ENCODE data around the gene FOXF1.
A peak's percentile ranks its signal among the peaks of the same experiment; 100 is the strongest.

The FOXF1 gene

DNA sequence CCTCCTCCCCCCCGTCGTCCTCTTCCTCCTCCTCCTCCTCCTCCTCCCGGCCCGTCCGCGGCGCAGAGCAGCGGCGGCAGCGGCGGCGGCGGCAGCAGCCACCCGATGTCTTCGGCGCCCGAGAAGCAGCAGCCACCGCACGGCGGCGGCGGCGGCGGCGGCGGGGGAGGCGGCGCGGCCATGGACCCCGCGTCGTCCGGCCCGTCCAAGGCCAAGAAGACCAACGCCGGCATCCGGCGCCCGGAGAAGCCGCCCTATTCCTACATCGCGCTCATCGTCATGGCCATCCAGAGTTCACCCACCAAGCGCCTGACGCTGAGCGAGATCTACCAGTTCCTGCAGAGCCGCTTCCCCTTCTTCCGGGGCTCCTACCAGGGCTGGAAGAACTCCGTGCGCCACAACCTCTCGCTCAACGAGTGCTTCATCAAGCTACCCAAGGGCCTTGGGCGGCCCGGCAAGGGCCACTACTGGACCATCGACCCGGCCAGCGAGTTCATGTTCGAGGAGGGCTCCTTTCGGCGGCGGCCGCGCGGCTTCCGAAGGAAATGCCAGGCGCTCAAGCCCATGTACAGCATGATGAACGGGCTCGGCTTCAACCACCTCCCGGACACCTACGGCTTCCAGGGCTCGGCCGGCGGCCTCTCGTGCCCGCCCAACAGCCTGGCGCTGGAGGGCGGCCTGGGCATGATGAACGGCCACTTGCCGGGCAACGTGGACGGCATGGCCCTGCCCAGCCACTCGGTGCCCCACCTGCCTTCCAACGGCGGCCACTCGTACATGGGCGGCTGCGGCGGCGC lies at the start of gene FOXF1:
Gene FOXF1, plus strand, starts transcription at position 63 of the 797 bp plus-strand sequence. Its CDS starts 43 bp downstream, at position 106.
- no peak for DNase-seq

DNA sequence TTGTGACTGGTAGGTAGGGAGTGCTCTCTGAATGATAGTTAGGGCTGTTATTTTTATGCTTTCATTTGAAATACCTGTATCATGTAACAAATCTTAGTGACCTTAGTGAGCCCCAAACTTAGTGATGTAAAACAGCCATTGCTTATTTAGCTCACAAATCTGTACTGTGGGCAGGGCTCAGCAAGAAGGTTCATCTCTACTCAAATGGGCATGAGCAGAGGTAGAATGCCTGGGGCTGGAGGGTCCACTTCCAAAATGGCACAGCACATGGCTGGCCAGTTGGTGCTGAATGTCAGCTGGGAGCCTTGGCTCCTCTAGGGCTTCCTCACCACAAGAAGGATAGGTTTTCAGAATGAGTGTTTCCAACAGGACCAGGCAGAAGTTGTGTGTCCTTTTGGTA lies 49.3 kb upstream of the FOXF1 start:
- DNase-seq, result no peak

DNA sequence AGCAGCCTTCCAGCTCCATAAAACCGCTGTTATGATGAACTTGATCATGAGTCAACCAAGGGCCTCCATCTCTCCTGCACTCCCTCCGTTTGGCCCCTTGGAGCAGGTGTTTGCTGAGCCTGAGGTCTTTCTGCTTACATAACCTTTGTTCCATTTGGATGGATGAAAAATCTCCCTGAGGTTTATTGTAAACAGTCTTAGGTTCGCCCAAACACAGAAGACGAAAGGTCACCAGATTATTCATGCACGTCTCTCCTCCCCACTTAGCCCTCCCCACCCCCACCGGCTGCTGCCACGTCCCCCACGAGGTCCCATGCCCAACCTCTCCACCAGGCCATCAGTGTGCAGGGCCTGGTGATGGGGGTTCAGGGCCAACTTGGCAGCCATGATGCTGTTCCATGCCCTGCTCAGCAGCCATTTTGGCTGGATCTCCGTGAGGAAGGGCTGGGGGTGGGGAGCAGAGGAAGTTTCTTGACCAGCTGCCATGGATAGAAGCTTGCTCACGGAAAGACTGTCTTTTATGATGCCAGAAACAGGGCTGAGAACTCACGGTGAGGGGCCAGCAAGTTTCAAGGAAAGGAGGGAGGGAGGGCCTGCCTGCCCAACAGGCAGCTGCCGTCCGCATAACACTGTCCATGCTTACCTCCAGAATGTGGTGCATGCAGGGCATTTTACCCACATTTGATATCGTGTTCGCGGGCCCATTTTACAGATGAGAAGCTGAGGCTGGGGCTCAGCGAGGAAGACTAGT lies 47.8 kb upstream of the FOXF1 start:
- DNase-seq, result no peak

DNA sequence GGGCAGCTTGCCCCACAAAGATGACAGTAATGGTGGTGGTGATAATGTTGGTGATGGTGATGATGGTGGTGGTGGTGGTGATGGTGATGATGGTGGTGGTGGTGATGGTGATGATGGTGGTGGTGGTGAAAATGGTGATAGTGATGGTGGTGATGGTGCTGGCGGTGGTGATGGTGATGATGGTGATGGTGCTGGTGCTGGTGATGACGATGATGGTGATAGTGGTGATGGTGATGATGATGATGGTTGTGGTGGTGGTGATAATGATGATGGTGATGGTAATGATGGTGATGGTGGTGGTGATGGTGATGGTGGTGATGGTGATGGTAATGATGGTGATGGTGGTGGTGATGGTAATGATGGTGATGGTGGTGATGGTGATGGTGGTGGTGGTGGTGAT lies 46.3 kb upstream of the FOXF1 start:
- DNase-seq, result no peak

DNA sequence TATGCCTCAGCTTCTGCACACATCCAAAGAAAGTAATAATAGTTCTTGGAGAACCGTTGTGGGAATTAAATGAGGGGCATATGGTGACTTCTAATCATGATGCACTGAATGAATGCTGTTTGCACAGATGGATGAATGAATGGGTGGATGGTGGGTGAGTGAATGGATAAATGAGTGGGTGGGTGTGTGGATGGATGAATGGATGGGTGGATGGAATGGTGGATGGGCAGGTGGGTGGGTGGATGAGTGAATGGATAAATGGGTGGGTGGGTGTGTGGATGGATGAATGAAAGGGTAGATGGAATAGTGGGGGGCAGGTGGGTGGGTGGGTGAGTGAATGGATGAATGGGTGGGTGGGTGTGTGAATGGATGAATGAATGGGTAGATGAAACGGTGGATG lies 44.9 kb upstream of the FOXF1 start:
- DNase-seq, result no peak

DNA sequence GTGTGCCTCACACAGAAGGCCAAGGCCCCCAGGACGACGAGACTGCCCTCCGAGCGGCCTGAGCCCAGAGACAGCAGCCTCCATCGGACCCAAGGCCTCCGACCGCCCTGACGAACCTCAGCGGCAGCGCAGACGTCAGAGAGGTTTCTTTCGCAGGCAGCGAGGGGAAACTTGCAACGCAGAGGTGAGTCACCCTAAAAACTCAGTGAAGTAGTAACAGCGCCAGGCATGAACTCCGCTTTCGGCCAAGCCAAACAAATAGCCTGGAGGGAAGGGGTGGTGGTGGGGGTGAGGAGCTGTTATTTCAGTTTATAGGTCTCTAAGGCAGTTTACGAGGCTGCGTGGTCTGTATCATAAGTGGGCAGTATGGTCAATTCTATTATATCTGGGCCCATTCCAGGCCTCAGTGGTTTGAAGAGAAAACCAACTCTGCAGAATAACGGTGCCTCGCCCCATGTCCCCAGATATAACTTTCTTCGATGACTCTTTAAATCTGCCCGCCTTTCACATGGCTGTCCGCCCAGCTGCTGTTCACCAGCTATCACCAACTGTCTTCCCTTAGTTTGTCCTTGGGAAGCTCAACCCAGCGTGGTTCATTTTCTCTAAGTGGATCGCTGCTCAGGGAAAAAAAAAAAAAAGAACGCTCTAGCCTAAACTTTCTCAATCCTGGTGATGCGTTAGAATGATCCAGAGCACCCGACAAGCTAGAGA lies 43.5 kb upstream of the FOXF1 start:
- no peak for DNase-seq

DNA sequence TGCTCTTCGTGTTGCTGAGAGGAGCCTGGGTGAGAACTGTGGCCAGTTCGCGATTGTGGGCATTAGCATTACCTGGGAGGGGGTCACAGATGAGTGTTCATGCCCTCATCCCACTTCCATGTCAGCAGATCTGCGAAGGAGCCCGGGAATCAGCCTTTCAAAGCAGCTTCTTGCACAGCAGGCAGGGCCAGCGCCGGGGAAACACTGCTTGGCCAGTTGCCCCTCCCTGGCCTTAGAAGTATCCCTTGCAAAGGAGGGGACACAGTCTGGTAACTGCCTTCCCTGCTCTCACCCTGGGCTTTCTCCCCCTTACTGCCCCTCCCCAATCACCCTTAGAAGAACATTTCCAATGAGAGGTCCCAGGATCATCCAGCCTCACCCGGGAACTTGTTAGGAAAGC lies 42.8 kb upstream of the FOXF1 start:
- DNase-seq, result no peak

DNA sequence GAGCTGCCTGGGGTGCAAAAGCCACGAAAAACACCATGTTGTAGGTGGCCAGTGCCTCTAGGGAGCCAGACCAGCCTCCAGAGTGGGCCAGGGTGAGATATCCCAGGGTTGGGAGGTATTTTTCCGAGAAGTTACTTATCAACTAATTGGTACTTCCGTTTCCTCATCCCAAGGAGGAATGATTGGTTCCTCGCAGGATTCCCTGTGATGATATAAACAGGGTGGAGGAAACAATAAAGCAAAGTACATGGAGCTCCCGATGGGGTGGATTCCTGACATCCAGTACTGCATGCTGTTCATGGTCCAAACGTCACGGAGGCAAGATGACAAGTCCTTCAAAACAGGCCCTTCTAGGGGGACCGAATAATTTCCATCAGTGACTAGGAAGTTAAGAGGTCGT lies 39.4 kb upstream of the FOXF1 start:
- DNase-seq, result no peak

DNA sequence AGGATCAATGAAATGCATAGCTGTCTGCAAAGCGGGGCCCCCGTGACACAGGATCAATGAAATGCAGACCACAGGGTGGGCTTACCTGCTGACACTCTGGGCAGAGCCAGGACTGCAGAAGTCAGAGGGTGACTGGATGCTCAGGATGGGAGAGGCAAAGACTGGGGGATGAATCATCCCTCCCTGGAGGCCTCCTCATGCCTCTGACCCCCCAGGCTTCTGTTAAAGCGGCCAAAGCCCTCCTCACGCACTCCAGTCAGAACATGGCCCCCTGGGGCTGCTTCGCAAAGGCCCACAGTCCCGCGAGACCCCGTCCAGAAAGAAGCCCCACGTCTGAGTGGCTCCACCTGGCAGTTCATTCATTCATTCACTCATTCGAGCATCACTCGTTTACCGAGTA lies 38.4 kb upstream of the FOXF1 start:
- no peak for DNase-seq

DNA sequence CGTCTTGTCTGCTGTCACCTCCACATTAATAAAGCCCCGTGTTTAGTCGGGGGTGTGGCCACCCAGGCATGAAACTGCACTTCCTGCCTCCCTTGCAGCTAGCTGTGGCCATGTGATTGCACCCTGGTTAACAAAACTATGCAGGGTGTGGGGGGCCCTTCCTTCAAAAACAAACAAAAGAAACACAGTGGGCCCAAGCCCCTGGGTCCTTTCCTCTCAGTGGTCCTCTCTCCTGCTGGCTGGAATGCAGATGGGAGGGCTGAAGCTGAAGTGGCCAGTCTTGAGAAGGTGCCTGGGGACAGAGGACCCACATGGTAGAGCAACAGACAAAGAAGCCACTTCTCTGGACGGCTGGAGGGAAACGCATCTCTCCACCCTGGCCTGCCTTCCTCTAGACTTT lies 38.0 kb upstream of the FOXF1 start:
- no peak for DNase-seq

DNA sequence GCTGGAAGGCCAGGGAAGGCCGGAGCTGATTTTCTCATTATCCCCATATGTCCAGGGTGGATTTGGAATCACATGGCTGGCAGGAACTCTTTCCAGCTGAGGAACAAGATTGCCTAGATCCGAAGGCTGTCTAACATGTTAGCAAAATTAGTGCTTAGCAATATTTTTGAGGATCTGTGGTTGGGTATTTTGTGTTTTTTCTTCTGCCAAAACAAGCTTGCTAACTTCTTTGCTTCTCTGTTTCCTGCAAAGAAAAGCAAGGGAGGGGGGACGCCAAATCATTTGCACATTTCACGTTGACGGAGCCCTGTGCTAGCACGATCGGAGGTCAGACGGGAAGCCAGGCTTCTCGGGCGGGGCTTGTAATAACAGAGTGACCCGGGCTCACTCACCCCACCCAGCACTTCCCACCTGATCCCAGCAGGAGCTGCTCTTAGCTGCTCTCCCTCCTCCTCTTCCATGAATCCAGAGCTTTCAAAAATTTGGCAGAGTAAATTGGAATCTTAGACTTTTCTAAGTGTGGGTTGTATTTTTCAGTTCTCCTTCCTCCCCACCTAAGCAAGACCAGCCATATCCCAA lies 33.3 kb upstream of the FOXF1 start:
- no peak for DNase-seq

DNA sequence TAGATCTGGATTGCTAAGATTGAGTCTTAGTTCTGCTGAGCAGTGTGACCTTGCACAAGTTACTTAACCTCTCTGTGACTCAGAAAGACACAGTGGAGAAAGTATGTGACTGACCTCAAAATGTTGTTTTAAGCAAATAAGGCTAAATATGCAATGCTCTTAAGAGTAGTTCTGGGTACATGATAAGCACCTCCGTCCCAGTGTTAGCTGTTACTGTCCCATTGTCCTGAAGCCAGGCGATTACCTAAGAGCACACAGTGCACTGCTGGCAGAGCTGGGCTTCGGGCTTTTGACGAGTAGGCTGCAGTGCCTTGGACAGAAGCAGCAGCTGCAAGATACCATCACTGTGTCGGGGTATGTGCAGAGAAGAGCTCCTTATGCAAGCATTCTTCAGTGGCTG lies 32.7 kb upstream of the FOXF1 start:
- DNase-seq, result no peak

DNA sequence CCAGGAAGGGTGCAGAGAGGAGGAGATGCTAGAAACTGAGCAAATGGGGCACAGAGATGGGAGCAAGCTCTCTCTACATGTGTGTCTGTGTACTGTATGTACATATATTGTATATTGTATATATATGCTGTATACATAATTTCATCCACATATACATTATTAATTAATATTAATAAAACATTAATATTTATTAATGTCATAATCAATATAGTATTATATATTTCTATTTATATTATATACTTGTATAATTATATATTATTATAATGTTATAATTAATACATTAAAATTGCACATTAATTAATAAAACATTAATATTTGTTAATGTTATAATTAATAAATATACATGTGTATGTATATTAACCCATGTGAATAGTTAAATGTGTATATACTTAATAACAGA lies 31.5 kb upstream of the FOXF1 start:
- no peak for DNase-seq

DNA sequence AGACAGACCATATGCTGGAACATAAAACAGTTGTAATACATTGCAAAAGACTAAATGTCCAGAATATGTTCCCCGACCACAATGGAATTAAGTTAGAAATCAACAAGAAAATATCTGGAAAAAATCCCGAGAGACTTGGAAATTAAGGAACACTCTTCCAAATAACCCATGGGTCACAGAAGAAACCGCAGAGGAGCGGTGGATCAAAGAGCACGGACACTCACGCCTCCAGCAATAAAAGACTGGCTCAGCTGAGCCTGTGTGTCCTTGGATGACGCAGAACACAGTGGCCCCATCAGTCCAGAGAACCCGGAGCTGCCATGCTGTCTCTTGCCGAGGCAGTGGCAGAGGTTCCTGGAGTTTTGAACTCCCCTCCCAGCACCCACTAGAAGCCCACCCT lies 30.9 kb upstream of the FOXF1 start:
- DNase-seq, result no peak

DNA sequence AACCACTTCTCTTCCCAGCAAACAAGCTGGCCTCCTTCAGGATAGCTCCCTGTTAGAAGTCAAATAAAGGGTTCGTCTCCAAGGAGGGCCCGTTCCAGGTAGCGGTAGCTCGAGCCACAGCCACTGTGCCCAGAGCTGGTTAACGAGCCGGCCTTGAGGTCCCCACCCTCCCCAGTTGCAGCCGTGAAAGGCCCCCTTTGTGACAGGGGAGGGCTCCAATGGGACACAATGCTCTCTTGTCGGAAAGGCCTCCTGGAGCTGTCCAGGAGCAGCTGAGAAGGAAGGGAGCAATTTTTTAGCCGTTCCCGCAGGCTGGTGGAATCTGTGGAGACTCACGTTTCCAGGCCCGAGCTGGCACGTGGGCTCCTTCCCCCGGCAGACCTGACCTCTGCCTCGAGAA lies 29.9 kb upstream of the FOXF1 start:
- DNase-seq, result no peak

DNA sequence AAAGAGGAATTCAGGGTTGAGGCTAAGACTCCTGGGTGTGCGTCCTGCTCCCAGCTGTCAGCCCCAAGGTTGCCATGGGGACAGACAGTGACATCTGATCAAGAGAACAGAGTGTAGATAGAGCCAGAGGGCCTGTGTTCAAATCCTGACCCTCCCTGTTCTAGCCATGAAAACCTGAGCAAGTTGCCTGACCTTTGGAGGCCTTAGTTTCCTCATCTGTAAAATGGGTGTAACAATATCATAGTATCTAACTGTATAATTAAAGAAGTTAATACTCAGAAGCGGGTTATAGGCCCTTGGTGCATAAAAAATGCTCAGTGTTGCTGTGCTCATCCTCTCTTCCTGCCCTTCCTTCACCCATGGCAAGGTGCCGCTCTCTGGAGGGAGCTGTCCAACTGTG lies 28.7 kb upstream of the FOXF1 start:
- DNase-seq, result no peak

DNA sequence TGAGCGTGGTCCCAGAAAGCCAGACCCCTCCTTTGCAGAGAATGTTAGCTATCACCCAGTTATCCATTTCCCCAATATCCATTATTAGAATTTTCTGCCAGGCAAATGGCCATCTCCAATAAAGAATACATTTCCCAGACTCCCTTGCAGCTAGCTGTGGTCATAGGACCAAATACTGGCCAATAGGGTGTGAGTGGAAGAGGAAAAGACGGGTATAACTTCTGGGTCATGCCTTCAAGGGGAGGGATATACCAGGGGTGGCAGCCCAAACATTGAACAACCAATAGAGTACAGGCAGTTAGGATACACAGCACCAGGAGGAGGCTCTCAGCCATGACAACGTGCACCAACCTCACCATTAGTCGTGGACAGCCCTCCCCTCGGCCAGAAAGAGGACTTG lies 26.1 kb upstream of the FOXF1 start:
- no peak for DNase-seq

DNA sequence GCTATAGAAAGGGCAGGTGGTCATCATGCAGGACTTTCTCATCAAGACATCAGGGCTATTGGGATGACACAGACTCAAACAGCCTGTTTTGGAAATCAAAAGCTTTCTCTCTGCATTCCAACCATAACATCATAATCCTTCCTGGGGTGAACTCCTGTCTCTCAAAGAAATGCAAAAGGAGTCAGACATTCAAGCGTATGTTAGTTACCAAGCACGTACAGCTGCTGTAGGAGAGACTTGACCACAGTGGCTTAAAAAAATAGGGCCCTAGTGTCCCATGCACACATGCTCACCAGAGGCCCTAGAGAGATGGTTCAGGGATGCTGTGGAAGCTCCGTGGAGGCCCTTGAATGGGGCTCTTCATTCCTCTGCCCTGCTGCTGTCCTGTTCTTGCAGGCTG lies 24.6 kb upstream of the FOXF1 start:
- DNase-seq, result no peak

DNA sequence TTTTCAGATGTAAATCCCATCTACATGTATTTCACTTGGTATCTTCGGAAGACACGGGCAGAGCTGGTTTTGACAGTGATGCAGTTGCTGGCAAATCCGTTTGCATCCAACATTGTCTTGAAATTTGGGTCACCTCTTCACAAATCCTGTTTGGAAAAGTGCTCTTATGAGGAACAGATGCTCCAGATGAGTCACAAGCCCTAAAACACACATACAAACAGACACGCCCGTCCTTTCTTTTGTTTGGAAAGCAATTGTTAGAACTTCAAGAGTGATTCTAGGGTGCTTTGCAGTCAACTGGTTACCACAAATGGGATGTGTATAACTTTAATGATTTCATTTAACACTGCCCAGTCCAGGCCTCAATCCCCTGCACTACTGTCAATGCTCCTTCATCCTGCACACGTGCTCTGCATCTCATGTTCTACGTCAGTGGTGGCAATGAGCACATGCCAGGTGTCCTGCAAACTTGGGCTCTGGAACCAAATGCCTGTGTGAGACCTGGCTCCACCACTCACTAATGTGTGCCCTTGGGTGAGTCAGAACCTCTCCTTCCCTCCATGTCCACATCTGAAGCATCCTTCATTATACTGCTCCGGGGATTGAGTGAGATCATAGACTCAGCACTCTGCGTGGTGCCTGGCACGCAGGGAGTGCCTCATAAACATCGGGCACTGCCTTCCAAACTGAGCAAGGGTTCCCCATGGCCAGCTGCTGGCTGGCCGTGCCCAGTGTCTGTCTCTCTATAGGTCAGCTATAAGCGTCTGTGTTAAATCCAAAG lies 19.3 kb upstream of the FOXF1 start:
- DNase-seq, result peak; percentile 28

DNA sequence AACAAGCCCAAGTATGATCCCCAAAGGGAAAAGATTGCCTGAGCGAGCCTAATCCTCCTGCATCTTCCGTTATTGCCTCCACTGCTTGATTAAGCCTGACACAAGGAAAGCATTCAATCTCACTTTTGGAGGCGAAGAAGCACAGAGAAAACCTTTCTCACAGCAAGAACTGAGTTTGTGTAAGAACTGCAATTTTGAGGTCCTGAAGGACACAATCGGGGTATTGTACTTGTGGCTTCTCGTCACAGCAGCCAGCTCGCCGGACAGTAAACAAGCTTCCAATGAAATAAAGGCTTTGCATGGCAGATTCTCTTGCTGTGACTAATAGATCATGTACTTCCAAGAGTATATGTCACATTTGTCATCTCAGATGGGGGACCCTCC lies 18.7 kb upstream of the FOXF1 start:
- DNase-seq, result no peak

DNA sequence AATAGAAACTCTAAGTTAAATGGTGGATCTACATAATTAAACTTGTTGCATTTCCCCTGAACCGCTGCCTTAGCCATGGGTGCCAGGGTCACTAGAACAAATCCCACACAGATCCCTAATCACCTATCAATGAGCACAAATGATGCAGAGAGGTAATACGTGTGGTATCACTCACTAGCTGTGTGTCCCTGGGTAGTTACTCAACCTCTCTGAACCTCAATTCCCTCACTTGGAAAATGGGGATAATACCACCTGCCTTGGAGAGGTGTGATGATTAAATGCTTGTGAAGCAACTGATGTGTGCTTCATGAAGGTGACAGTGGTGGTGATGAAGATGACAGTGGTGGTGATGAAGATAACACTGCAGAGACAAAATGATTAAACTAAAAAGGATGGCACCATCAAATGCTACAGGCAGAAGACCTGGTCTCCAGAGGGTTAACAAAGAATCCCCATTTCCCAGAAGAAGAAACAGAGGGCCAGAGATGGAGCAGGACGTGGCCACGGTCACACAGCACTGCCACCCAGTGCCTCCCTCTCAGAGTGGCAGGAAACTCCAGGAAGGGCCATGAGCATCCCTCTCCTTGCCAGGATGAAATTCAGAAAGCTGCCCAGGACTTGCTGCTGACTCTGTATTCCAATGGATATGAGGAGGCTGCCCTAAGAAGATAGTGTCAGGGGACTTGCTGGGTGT lies 17.9 kb upstream of the FOXF1 start:
- no peak for DNase-seq

DNA sequence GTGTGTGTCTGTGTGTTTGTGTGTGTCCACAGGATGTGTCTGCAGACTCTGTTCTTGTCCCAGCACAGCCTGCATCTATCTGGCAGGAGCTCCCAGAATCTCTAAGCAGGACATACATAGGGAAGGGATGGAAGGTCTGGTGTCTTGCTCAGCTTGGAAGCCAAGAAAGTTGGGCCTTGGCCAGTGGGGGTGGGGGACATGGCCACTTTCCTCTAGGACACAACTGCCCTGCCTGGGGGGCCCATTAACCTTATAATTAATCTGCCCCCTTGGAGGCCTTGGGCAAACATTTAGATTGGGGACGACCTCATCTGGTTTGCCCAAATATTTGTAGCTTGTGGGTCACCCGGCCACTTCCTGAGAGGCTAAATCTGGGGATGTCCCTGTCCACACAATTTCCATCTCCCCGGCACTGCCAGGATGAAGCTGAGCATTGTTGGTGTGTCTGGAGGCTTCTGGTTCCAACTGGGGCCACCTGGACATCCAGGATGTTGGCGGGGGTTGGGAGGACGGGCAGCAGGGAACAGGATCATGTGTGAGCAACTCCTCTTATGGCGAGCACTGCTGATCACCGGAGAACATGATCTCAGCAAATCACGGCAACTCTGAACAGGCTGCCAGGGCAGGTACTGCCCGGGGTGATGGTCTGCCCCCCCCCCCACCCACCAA lies 17.2 kb upstream of the FOXF1 start:
- DNase-seq, result no peak

Data from DMS53 (cell line).